Choroid plexus epithelial cell (primary cell): ENCODE measurements around the gene BTNL9.

ENCODE experiments used
- DNase-seq: peaks from one replicate; pipeline ENCODE4 v3.0.0-alpha.2; 2010; ENCODE audit warnings: low read depth
- H3K4me3 ChIP-seq: 2 replicates; pipeline ENCODE4 v1.5.1; 2011; ENCODE audit warnings: low read depth, mild to moderate bottlenecking, control low read depth, low read length, moderate library complexity
- CTCF ChIP-seq: conservative IDR thresholded peaks from 2 replicates; pipeline ENCODE4 v1.5.1; 2011; ENCODE audit warnings: low read depth, mild to moderate bottlenecking, control low read depth, inconsistent platforms, low read length, moderate library complexity

Gene BTNL9

GRCh38 chr5:181107699-181108098 is 67.6 kb downstream of the BTNL9 start:
- H3K4me3 ChIP-seq: no peak overlapping the region
- DNase-seq: no peak
- TF ChIP-seq CTCF: no peak

GRCh38 chr5:181108578-181109165 is 68.6 kb downstream of the BTNL9 start:
- no peak for DNase-seq
- TF ChIP-seq CTCF: no peak
- H3K4me3 ChIP-seq: no peak overlapping the region

GRCh38 chr5:181109489-181110013 is 69.5 kb downstream of the BTNL9 start:
- DNase-seq: no peak
- TF ChIP-seq CTCF: no peak
- no peak overlapping the region for H3K4me3 ChIP-seq

- H3K4me3 ChIP-seq: no peak overlapping the region
- TF ChIP-seq CTCF: no peak
Observed at GRCh38 chr5:181111010-181111409, 70.9 kb downstream of the BTNL9 start.

More at GRCh38 chr5:181111010-181111409, 70.9 kb downstream of the BTNL9 start:
- no peak for DNase-seq
